ENCODE measurements around the gene CDYL2.

The CDYL2 gene

GRCh38 chr16:80766798-80767197 lies 37.6 kb downstream of the CDYL2 start:
- no peak for DNase-seq (ENCODE audit: low read depth, low spot score)
- TF ChIP-seq, protein P1, sequence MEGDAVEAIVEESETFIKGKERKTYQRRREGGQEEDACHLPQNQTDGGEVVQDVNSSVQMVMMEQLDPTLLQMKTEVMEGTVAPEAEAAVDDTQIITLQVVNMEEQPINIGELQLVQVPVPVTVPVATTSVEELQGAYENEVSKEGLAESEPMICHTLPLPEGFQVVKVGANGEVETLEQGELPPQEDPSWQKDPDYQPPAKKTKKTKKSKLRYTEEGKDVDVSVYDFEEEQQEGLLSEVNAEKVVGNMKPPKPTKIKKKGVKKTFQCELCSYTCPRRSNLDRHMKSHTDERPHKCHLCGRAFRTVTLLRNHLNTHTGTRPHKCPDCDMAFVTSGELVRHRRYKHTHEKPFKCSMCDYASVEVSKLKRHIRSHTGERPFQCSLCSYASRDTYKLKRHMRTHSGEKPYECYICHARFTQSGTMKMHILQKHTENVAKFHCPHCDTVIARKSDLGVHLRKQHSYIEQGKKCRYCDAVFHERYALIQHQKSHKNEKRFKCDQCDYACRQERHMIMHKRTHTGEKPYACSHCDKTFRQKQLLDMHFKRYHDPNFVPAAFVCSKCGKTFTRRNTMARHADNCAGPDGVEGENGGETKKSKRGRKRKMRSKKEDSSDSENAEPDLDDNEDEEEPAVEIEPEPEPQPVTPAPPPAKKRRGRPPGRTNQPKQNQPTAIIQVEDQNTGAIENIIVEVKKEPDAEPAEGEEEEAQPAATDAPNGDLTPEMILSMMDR (IDR thresholded peaks at IDR 0.05; ENCODE audit: low read depth, low read length), result no peak
- in situ Hi-C loops (cut with HindIII; ENCODE audit: low sequenced_read_pairs), result no loop called here
- no peak overlapping the region for H3K4me3 ChIP-seq (ENCODE audit: low read depth, low read length)

GRCh38 chr16:80759419-80760162 lies 44.8 kb downstream of the CDYL2 start:
- no peak for DNase-seq (ENCODE audit: low read depth, low spot score)
- TF ChIP-seq, protein P1 (IDR thresholded peaks at IDR 0.05; ENCODE audit: low read depth, low read length), result no peak
- no peak overlapping the region for H3K4me3 ChIP-seq (ENCODE audit: low read depth, low read length)
- in situ Hi-C loops (cut with HindIII; ENCODE audit: low sequenced_read_pairs), result no loop called here

GRCh38 chr16:80754476-80754875 lies 49.9 kb downstream of the CDYL2 start:
- in situ Hi-C loops (cut with HindIII; ENCODE audit: low sequenced_read_pairs), result no loop called here
- no peak for DNase-seq (ENCODE audit: low read depth, low spot score)
- TF ChIP-seq, protein P1 (IDR thresholded peaks at IDR 0.05; ENCODE audit: low read depth, low read length), result no peak
- H3K4me3 ChIP-seq (ENCODE audit: low read depth, low read length), result no peak overlapping the region

GRCh38 chr16:80752541-80752940 lies 51.9 kb downstream of the CDYL2 start:
- TF ChIP-seq, protein P1 (IDR thresholded peaks at IDR 0.05; ENCODE audit: low read depth, low read length), result no peak
- no peak overlapping the region for H3K4me3 ChIP-seq (ENCODE audit: low read depth, low read length)
- in situ Hi-C loops (cut with HindIII; ENCODE audit: low sequenced_read_pairs), result no loop called here
- no peak for DNase-seq (ENCODE audit: low read depth, low spot score)

- DNase-seq (ENCODE audit: low read depth, low spot score), result peak; percentile 61
- TF ChIP-seq, protein P1 (IDR thresholded peaks at IDR 0.05; ENCODE audit: low read depth, low read length), result no peak
- no peak overlapping the region for H3K4me3 ChIP-seq (ENCODE audit: low read depth, low read length)
- in situ Hi-C loops (cut with HindIII; ENCODE audit: low sequenced_read_pairs), result no loop called here
These were observed 53.2 kb downstream of the CDYL2 start for GRCh38 chr16:80751167-80751566.

- TF ChIP-seq, protein P1 (IDR thresholded peaks at IDR 0.05; ENCODE audit: low read depth, low read length), result no peak
- DNase-seq (ENCODE audit: low read depth, low spot score), result peak; percentile 24
- H3K4me3 ChIP-seq (ENCODE audit: low read depth, low read length), result no peak overlapping the region
- in situ Hi-C loops (cut with HindIII; ENCODE audit: low sequenced_read_pairs), result no loop called here
These were observed 58.2 kb downstream of the CDYL2 start for GRCh38 chr16:80746231-80746630.

Measured in astrocyte of the spinal cord (primary cell).